GM15510 (cell line): ENCODE measurements around the gene HMGN4.
A peak's percentile ranks its signal among the peaks of the same experiment; 100 is the strongest.

Experiments used
- POLR2A ChIP-seq: IDR thresholded peaks from 3 replicates; pipeline ENCODE4 v1.6.1; 2011; ENCODE audit warnings: borderline replicate concordance; ENCODE audit not compliant: insufficient read length; ENCODE audit errors: extremely low read depth

HMGN4 gene

DNA sequence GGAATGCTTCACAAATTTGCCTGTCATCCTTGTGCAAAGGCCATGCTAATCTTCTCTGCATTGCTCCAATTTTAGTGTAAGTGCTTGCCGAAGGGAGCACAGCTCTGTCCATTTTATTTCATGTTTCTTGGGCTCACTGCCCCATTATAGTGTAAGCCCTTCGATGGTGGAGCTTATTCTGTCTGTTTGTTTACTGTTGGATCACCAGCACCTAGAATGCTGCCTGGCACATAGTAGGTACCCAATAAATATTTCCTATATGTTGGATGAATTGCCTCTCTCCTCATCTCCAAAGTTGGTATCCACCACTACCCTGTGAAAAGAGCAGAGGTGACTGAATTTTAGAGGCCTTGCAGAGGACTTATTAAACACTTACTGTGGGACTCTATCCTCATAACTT lies 18.8 kb upstream of the HMGN4 start:
- no peak for TF ChIP-seq POLR2A

DNA sequence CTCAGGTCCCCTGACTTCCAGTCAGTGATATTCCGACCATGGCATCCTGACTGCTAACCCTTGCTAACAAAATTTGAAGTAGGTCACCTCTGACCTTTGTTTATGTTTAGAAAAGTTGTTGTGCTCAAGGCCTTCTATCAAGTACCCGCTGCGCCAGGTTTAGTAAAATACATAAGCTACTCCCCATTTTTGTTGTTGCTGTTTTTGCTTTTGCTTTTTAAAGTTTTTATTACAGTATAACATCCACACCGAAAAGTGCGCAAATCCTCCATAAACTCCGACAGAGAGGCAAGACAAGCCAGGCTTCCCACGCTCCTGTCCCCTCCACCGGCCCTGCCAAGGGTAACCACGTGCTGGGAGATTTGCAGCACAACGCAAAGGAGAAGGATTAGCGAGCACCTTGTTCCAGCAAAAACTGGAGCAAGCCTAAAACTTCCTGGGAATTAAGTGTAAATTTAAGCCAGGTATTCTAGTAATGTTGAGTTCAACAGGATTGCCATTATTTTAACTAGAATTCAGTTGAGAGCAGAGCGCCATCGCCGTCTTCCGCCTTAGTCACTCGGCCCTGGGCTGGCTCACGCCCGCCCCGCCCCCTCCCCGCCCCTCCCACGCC lies 17.8 kb upstream of the HMGN4 start:
- no peak for TF ChIP-seq POLR2A

GRCh38 chr6:26520850-26521599 lies 17.1 kb upstream of the HMGN4 start:
- peak; percentile 65 for TF ChIP-seq POLR2A

- peak; percentile 57 for TF ChIP-seq POLR2A
These were observed 16.4 kb upstream of the HMGN4 start for GRCh38 chr6:26521600-26522391.

- no peak for TF ChIP-seq POLR2A
These were observed 13.3 kb upstream of the HMGN4 start for GRCh38 chr6:26524722-26525370.

- TF ChIP-seq POLR2A: no peak
These were observed 12.3 kb upstream of the HMGN4 start for GRCh38 chr6:26525838-26526237.

DNA sequence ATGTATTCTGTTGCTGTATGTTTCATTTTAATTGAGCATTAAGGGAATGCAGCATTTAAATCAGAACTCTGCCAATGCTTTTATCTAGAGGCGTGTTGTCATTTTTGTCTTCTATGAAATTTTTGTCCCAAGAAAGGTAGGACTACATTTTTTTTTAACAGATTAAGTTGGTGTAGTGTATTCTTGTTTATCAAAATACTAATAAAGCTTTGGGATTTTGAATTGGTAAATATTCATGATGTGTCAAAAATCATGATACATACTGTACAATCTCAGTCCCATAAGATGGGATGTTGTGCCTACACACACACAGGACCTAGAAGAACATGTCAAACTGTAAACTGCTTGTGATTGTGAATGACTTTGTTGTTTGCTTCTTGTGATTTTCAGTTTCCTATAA lies 11.2 kb upstream of the HMGN4 start:
- no peak for TF ChIP-seq POLR2A

- TF ChIP-seq POLR2A: no peak
These were observed 8.0 kb upstream of the HMGN4 start for GRCh38 chr6:26530203-26530602.

- no peak for TF ChIP-seq POLR2A
These were observed 6.3 kb upstream of the HMGN4 start for GRCh38 chr6:26531897-26532296.

GRCh38 chr6:26532699-26533531 lies 5.3 kb upstream of the HMGN4 start:
- no peak for TF ChIP-seq POLR2A

DNA sequence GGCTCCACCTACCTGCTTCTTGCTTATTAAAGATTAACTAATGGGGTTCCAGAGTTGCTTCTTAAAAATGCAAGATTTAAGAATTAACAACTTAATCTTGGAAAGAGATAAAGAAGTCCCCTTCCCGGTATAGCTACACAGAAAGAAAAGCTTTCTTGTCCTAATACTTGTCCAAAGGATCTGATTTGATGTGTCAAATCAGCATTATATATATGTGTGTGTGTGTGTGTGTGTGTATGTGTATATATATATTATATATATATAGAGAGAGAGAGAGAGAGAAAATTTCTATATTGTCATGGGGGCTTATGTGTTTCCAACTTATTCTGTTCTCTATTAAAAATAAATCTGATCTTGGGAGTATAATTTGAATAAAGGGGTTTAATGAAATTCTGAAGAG lies 4.6 kb upstream of the HMGN4 start:
- no peak for TF ChIP-seq POLR2A

DNA sequence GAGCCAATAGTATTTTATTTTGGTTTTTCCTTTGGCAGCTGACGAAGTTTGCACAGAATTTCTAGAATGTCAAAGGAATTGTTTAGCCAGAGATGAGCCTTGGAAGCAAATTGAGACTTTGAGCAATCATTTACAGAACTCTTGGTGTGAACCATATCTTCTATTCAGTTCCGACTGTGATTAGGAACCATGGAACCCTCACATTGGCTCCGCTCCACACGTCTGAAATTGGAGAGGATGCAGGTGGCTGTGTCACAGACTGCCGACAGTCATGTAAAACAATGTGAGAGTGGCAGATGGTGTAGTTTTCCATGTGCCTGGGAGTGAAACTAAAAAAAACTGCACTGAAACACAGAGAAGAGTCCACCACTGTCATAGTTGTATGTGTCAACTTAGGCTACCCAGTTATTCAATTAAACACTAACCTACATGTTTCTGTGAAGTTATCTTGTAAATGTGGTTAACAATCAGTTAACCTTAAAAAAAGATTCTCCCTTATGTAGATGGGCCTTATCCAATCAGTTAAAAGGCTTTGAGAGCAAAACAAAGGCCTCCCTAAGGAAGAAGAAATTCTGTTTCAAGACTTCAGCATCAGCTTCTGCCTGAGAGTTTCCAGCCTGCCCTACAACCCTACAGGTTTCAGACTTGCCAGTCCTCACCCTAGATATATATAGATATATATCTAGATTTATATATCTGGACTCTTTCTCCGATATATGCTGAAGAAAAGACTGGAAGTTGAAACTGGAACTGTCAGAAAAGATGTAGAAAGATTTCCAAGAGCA lies 3.3 kb upstream of the HMGN4 start:
- no peak for TF ChIP-seq POLR2A

- TF ChIP-seq POLR2A: peak; percentile 41
These were observed 1.5 kb upstream of the HMGN4 start for GRCh38 chr6:26536571-26537159.
